Peyer's patch (tissue), 4 donors: Measurements from ENCODE around the gene ATF7IP2. TPM values are rescaled to one million over a fixed set of nuclear protein-coding genes. Genes with fewer than 3 reads are reported as not detected.
"Not testable (repeated sequence)": the region's sequence is repeated elsewhere in the genome, so short reads cannot be mapped to it uniquely, and the experiment has no call there.

Experiments used
- DNase-seq, 3 donors: peaks; one replicate each; pipeline ENCODE4 v3.0.0-alpha.2; 2017 to 2019
- H3K27ac ChIP-seq, 4 donors: fragments of 200-600 bp; sonication (generic); one replicate each; pipeline ENCODE4 v1.5.1; 2016 to 2019
- H3K27me3 ChIP-seq, 2 donors: fragments of 200-600 bp; sonication (generic); one replicate each; pipeline ENCODE4 v1.5.1; 2019
- H3K36me3 ChIP-seq, 3 donors: fragments of 200-600 bp; sonication (generic); one replicate each; pipeline ENCODE4 v1.5.1; 2016 to 2019
- H3K4me1 ChIP-seq, 4 donors: fragments of 200-600 bp; sonication (generic); one replicate each; pipeline ENCODE4 v1.5.1; 2016 to 2019
- H3K4me3 ChIP-seq, 4 donors: fragments of 200-600 bp; sonication (generic); 1 replicate in 3 of 4; 2 replicates in 1 of 4; pipeline ENCODE4 v1.5.1; 2016 to 2019; ENCODE audit warnings: mild to moderate bottlenecking in 1 of 4
- H3K9me3 ChIP-seq, 4 donors: fragments of 200-600 bp; sonication (generic); one replicate each; pipeline ENCODE4 v1.5.1; 2016 to 2019; ENCODE audit warnings: mild to moderate bottlenecking in 1 of 4
- CTCF ChIP-seq, 6 experiments: fragments of 450-650 bp in 4 of 6; fragments of 200-600 bp in 2 of 6; sonication (generic) in 1 of 6; IDR thresholded peaks; one replicate each; pipeline ENCODE4 v1.5.1; 2017 to 2019; ENCODE audit warnings: antibody characterized with exemption in 6 of 6, mild to moderate bottlenecking in 3 of 6, moderate library complexity in 1 of 6
- POLR2A ChIP-seq, 2 donors: fragments of 450-650 bp; IDR thresholded peaks; one replicate each; pipeline ENCODE4 v1.5.1; 2017; ENCODE audit warnings: antibody characterized with exemption in 2 of 2, mild to moderate bottlenecking in 2 of 2, moderate library complexity in 2 of 2
- total RNA-seq, 4 donors: library from RNA; depleted of rRNA; stranded (reverse); fragments of >200 nt; gene quantifications; one replicate each; pipeline ENCODE4 v1.1.0, GENCODE V29; 2016

Gene ATF7IP2
- total RNA-seq, 4 donors from 2014 or later = 9.9 to 27.2 (median 10.8) TPM

DNA sequence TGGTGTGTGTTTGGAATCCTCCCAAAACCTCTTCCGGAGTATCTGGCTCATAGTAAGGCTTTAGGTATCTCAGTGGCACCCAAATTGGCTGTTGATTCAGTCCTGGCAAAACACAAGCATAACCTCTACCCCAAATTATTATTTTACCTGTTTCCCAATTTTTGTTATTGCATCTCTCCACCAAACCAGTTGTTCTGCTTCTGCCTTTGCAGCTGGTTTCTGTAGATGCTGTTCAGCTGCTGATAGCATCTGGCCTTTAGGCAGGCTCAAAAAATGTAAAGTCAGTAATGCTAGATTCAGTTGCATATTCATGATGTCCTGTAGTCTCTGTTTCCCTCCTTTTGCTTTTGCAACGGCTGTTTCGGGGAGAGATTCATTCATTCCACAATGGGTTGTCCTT is 33.8 kb downstream of the ATF7IP2 start:
- no peak for TF ChIP-seq POLR2A (IDR thresholded peaks at IDR 0.05)
- no peak for TF ChIP-seq CTCF (IDR thresholded peaks at IDR 0.05)
- Histone ChIP-seq H3K9me3 (peaks cover 0 to 25% (median 11%) of the 10 kb centered on the region in 4 donors), H3K4me1 (no peaks in the 10 kb centered on the region), H3K27me3 (no peaks in the 10 kb centered on the region), H3K36me3 (no peaks in the 10 kb centered on the region), H3K27ac (no peak overlapping the region), H3K4me3 (no peak overlapping the region)
- no peak for DNase-seq

DNA sequence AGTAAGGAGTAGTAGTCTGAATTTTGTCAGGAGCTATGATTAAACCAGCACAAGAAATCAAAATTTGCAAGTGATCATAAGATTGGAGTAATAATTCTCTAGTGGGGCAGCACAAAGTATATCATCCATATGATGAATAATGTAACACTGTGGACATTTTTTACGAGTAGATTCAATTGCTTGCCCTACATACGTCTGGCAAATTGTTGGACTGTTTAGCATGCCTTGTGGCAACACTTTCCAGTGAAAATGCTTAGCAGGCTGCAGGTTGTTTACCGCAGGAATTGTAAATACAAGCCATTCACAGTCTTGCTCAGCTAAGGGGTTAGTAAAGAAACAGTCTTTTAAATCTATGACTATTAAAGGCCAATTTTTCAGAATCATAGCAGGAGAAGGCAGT is 35.7 kb downstream of the ATF7IP2 start:
- no peaks in the 10 kb centered on the region for H3K36me3 ChIP-seq
- no peak overlapping the region for H3K27ac ChIP-seq
- no peaks in the 10 kb centered on the region for H3K4me1 ChIP-seq
- DNase-seq = no peak
- peaks cover 0 to 19% (median 9%) of the 10 kb centered on the region in 4 donors for H3K9me3 ChIP-seq
- no peak overlapping the region for H3K4me3 ChIP-seq
- no peaks in the 10 kb centered on the region for H3K27me3 ChIP-seq
- TF ChIP-seq POLR2A (IDR thresholded peaks at IDR 0.05) (no peak), CTCF (IDR thresholded peaks at IDR 0.05) (no peak)

- H3K4me1 ChIP-seq = no peaks in the 10 kb centered on the region
- DNase-seq = no peak
- no peak overlapping the region for H3K4me3 ChIP-seq
- H3K9me3 ChIP-seq = no peaks in the 10 kb centered on the region
- no peak for TF ChIP-seq CTCF (IDR thresholded peaks at IDR 0.05)
- TF ChIP-seq POLR2A (IDR thresholded peaks at IDR 0.05) = no peak
- no peaks in the 10 kb centered on the region for H3K27me3 ChIP-seq
- H3K27ac ChIP-seq = no peak overlapping the region
- no peaks in the 10 kb centered on the region for H3K36me3 ChIP-seq
Measured at GRCh38 chr16:10428433-10429168, 42.7 kb downstream of the ATF7IP2 start.

DNA sequence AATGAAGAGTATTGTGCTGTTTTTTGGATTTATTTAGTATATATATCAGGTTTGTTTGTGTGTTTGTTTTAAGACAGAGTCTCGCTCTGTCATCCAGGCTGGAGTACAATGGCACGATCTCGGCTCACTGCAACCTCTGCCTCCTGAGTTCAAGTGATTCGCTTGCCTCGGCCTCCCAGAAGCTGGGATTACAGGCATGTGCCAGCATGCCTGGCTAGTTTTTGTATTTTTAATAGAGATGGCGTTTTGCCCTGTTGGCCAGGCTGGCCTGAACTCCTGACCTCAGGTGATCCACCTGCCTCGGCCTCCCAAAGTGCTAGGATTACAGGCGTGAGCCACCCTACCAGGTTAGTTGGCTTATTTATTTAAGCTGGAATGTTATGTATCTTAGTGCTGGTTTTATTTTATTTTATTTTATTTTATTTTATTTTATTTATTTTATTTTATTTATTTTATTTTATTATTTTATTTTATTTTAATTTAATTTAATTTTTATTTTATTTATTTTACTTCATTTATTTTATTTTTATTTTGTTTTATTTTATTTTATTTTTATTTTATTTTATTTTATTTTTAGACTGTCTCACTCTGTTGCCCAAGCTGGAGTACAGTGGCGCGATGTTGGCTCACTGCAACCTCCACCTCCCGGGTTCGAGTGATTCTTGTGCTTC is 43.6 kb downstream of the ATF7IP2 start:
- H3K27ac ChIP-seq, H3K27me3 ChIP-seq, H3K4me3 ChIP-seq, H3K36me3 ChIP-seq, H3K9me3 ChIP-seq, DNase-seq, H3K4me1 ChIP-seq: not testable (repeated sequence)

DNA sequence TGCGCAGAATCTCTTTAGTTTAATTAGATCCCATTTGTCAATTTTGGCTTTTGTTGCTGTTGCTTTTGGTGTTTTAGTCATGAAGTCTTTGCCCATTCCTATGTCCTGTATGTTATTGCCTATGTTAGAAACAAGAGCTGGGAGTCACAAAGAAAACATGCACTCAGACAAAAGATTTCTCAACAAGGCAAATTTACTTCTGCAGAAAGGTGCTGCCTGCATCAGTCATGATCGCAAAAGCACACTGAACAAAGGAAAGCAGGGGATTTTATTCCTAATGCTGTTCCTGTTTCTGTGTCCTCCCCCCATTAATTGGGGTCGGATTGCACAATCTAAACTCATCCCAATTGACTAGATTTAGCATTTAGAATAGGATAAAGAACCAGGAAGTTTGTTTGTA is 55.9 kb downstream of the ATF7IP2 start:
- no peak overlapping the region for H3K4me3 ChIP-seq
- DNase-seq = no peak
- no peaks in the 10 kb centered on the region for H3K4me1 ChIP-seq
- H3K9me3 ChIP-seq = peaks cover 0 to 34% (median 6%) of the 10 kb centered on the region in 4 donors
- no peaks in the 10 kb centered on the region for H3K27me3 ChIP-seq
- H3K27ac ChIP-seq = no peak overlapping the region
- TF ChIP-seq CTCF (IDR thresholded peaks at IDR 0.05) (no peak), POLR2A (IDR thresholded peaks at IDR 0.05) (no peak)
- peaks cover 0 to 28% (median 0%) of the 10 kb centered on the region in 3 donors for H3K36me3 ChIP-seq

GRCh38 chr16:10447289-10447688 is 61.4 kb downstream of the ATF7IP2 start:
- peaks cover 0 to 33% (median 12%) of the 10 kb centered on the region in 4 donors for H3K9me3 ChIP-seq
- DNase-seq = no peak
- H3K36me3 ChIP-seq = peaks cover 0 to 29% (median 0%) of the 10 kb centered on the region in 3 donors
- TF ChIP-seq POLR2A (IDR thresholded peaks at IDR 0.05) (no peak), CTCF (IDR thresholded peaks at IDR 0.05) (no peak)
- H3K27ac ChIP-seq = no peak overlapping the region
- H3K27me3 ChIP-seq = no peaks in the 10 kb centered on the region
- H3K4me3 ChIP-seq = no peak overlapping the region
- no peaks in the 10 kb centered on the region for H3K4me1 ChIP-seq

- not testable (repeated sequence) for H3K9me3 ChIP-seq, DNase-seq, H3K27ac ChIP-seq, H3K27me3 ChIP-seq, H3K4me3 ChIP-seq, H3K4me1 ChIP-seq
- H3K36me3 ChIP-seq = peaks cover 0 to 13% (median 0%) of the 10 kb centered on the region in 3 donors
Measured at GRCh38 chr16:10452208-10453158, 66.6 kb downstream of the ATF7IP2 start.
